Measurements from ENCODE around the gene A1CF.
"Not testable (repeated sequence)": the region's sequence is repeated elsewhere in the genome, so short reads cannot be mapped to it uniquely, and the experiment has no call there.

The A1CF gene

GRCh38 chr10:50798297-50798696 lies 87.1 kb downstream of the A1CF start:
- DNase-seq (ENCODE audit: low read depth) = no peak
- TF ChIP-seq CTCF (IDR thresholded peaks at IDR 0.05; ENCODE audit: low read depth, low read length, missing control alignments) = no peak
- no peak overlapping the region for H3K4me3 ChIP-seq (ENCODE audit: low read depth, low read length)
- in situ Hi-C loops (cut with HindIII; ENCODE audit: low sequenced_read_pairs) = no loop called here

- no peak for DNase-seq (ENCODE audit: low read depth)
- in situ Hi-C loops (cut with HindIII; ENCODE audit: low sequenced_read_pairs) = no loop called here
- no peak overlapping the region for H3K4me3 ChIP-seq (ENCODE audit: low read depth, low read length)
- no peak for TF ChIP-seq CTCF (IDR thresholded peaks at IDR 0.05; ENCODE audit: low read depth, low read length, missing control alignments)
These were observed 88.7 kb downstream of the A1CF start for GRCh38 chr10:50796693-50797092.

- DNase-seq (ENCODE audit: low read depth) = no peak
- in situ Hi-C loops (cut with HindIII; ENCODE audit: low sequenced_read_pairs) = no loop called here
- no peak overlapping the region for H3K4me3 ChIP-seq (ENCODE audit: low read depth, low read length)
These were observed 90.9 kb downstream of the A1CF start for GRCh38 chr10:50794490-50794889.

GRCh38 chr10:50788951-50789945 lies 96.2 kb downstream of the A1CF start:
- in situ Hi-C loops (cut with HindIII; ENCODE audit: low sequenced_read_pairs) = no loop called here
- peak; percentile 57 for DNase-seq (ENCODE audit: low read depth)
- peak; percentile 61 for TF ChIP-seq CTCF (IDR thresholded peaks at IDR 0.05; ENCODE audit: low read depth, low read length, missing control alignments)
- no peak overlapping the region for H3K4me3 ChIP-seq (ENCODE audit: low read depth, low read length)

More at GRCh38 chr10:50794490-50794889, 90.9 kb downstream of the A1CF start:
- no peak for TF ChIP-seq CTCF (IDR thresholded peaks at IDR 0.05; ENCODE audit: low read depth, low read length, missing control alignments)

- DNase-seq (ENCODE audit: low read depth) = not testable (repeated sequence)
These were observed 97.5 kb downstream of the A1CF start for GRCh38 chr10:50787962-50788361.

GRCh38 chr10:50782017-50782416 lies 103.4 kb downstream of the A1CF start:
- H3K4me3 ChIP-seq (ENCODE audit: low read depth, low read length); DNase-seq (ENCODE audit: low read depth); in situ Hi-C loops (cut with HindIII; ENCODE audit: low sequenced_read_pairs): not testable (repeated sequence)

More at GRCh38 chr10:50787962-50788361, 97.5 kb downstream of the A1CF start:
- H3K4me3 ChIP-seq (ENCODE audit: low read depth, low read length); in situ Hi-C loops (cut with HindIII; ENCODE audit: low sequenced_read_pairs): not testable (repeated sequence)

- in situ Hi-C loops (cut with HindIII; ENCODE audit: low sequenced_read_pairs); H3K4me3 ChIP-seq (ENCODE audit: low read depth, low read length); DNase-seq (ENCODE audit: low read depth): not testable (repeated sequence)
These were observed 105.4 kb downstream of the A1CF start for GRCh38 chr10:50780036-50780435.

GRCh38 chr10:50774868-50775267 lies 110.6 kb downstream of the A1CF start:
- in situ Hi-C loops (cut with HindIII; ENCODE audit: low sequenced_read_pairs); H3K4me3 ChIP-seq (ENCODE audit: low read depth, low read length); DNase-seq (ENCODE audit: low read depth): not testable (repeated sequence)

- DNase-seq (ENCODE audit: low read depth); H3K4me3 ChIP-seq (ENCODE audit: low read depth, low read length); in situ Hi-C loops (cut with HindIII; ENCODE audit: low sequenced_read_pairs): not testable (repeated sequence)
These were observed 113.4 kb downstream of the A1CF start for GRCh38 chr10:50772042-50772441.

- in situ Hi-C loops (cut with HindIII; ENCODE audit: low sequenced_read_pairs); H3K4me3 ChIP-seq (ENCODE audit: low read depth, low read length): not testable (repeated sequence)
- peak; percentile 6 for DNase-seq (ENCODE audit: low read depth)
These were observed 118.5 kb downstream of the A1CF start for GRCh38 chr10:50766774-50767513.

All from astrocyte of the cerebellum (primary cell).